ENCODE data around the gene CKMT2. TPM values are rescaled to one million over a fixed set of nuclear protein-coding genes. Genes with fewer than 3 reads are reported as not detected.
"Not testable (repeated sequence)": the region's sequence is repeated elsewhere in the genome, so short reads cannot be mapped to it uniquely, and the experiment has no call there.

CKMT2 gene
- total RNA-seq, 6 donors from 2014 or later = 2.1 to 2.7 (median 2.3) TPM; not detected in 3

DNA sequence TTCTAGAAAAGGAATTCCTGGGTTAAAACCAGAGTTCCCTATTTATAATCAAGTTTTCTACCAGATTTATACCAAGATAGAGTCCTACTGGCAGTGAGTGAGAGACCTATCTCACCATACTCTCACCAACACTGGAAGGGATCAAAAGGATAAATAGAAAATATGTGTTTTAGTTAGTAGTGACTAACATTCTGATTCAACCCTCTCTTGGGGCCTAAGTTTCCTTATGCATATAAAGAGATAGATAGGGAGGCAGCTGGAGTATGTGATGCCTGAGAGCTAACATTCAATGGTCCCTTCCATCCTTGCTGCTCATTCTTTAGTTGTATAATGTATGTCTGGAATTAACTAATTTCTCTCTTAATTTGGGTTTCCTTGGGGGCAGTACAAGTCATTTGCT is 32.0 kb downstream of the CKMT2 start:
- no peak for ATAC-seq (ENCODE audit: low FRiP score in 2 of 2)

DNA sequence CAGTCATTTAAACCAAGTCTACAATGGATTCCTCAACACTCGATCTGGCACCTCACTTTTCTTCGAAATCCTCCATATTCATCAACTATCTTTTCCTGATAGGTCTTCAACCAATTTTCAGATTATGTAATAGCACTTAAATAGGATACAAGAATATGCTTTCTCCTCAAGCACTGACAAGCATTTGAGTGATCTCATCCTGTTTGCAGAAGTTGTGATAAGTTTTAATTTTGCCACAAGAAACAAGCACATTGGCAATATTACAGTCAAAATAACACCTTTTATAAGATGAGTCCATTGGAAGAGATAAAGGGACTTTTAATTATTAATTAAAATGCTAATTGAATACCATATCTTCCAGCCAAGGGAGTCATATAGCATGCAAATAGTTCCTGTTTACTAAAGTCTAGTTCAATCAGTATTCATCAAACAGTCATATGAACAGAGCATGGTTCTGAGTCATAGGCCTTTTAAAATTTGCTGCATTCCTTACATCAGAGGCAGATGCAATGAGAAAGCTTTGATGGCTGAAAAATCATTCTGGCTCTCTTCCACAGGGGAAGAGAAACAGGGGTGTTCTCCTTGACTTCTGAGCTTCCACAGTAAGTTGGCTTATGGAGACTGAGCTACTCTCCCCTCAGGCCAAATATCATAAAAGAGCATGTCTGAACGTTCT is 35.5 kb downstream of the CKMT2 start:
- Histone ChIP-seq H3K27ac (no peak overlapping the region), H3K9me3 (no peaks in the 10 kb centered on the region), H3K27me3 (no peaks in the 10 kb centered on the region), H3K4me1 (no peaks in the 10 kb centered on the region), H3K4me3 (no peak overlapping the region), H3K36me3 (no peaks in the 10 kb centered on the region)
- DNase-seq (no peak), ATAC-seq (ENCODE audit: low FRiP score in 2 of 2) (no peak)
- TF ChIP-seq, protein P1, sequence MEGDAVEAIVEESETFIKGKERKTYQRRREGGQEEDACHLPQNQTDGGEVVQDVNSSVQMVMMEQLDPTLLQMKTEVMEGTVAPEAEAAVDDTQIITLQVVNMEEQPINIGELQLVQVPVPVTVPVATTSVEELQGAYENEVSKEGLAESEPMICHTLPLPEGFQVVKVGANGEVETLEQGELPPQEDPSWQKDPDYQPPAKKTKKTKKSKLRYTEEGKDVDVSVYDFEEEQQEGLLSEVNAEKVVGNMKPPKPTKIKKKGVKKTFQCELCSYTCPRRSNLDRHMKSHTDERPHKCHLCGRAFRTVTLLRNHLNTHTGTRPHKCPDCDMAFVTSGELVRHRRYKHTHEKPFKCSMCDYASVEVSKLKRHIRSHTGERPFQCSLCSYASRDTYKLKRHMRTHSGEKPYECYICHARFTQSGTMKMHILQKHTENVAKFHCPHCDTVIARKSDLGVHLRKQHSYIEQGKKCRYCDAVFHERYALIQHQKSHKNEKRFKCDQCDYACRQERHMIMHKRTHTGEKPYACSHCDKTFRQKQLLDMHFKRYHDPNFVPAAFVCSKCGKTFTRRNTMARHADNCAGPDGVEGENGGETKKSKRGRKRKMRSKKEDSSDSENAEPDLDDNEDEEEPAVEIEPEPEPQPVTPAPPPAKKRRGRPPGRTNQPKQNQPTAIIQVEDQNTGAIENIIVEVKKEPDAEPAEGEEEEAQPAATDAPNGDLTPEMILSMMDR (IDR thresholded peaks at IDR 0.05) = no peak
- TF ChIP-seq EP300 (IDR thresholded peaks at IDR 0.05) (no peak), POLR2A (IDR thresholded peaks at IDR 0.05) (no peak), POLR2AphosphoS5 (IDR thresholded peaks at IDR 0.05) (no peak)
- 70 to 76% methylated on average over 3 of the region's 3 CpGs for WGBS, 2 donors

More for the DNA sequence above, 32.0 kb downstream of the CKMT2 start:
- no peak overlapping the region for H3K27ac ChIP-seq
- H3K27me3 ChIP-seq = no peaks in the 10 kb centered on the region
- H3K4me1 ChIP-seq = no peaks in the 10 kb centered on the region
- H3K9me3 ChIP-seq = peaks cover 0 to 4% (median under 1%) of the 10 kb centered on the region in 4 donors
- no peak overlapping the region for H3K4me3 ChIP-seq
- TF ChIP-seq POLR2AphosphoS5 (IDR thresholded peaks at IDR 0.05) = no peak
- TF ChIP-seq EP300 (IDR thresholded peaks at IDR 0.05) = no peak
- no peak for TF ChIP-seq POLR2A (IDR thresholded peaks at IDR 0.05)
- TF ChIP-seq, protein P1 (IDR thresholded peaks at IDR 0.05) = no peak
- no peaks in the 10 kb centered on the region for H3K36me3 ChIP-seq
- no peak for DNase-seq

DNA sequence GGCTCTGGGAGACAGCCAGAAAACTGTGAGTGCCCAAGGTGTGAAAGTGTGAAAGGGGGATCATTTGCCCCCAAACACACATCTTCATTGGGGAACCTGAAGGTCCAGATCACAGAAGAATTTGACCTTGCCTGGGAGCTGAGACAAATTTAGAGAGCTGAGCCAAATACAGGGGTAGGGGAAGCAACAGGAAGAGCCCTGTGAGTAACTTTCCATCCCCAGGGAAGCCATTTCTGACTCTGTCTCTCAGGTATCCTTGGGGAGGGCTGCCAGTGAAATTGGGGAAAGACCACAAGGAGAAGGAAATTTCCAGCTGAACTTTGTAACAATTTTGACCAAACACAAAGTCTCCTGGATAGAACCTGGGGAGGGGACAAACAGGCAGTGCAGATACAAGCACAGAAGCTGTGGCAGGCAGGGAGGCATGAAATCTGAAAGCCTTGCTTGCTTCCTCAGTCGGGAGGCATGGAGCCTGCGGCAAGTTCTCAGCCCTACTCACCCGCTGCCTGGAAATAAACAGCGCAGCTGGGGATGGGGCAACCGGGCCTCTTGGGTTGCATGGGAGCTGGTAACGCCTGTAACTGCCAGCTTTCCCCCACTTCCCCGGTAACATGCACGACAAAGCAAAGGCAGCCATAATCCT is 36.8 kb downstream of the CKMT2 start:
- Histone ChIP-seq H3K36me3 (no peaks in the 10 kb centered on the region), H3K27me3 (no peaks in the 10 kb centered on the region), H3K4me1 (no peaks in the 10 kb centered on the region), H3K27ac (no peak overlapping the region), H3K9me3 (no peaks in the 10 kb centered on the region), H3K4me3 (no peak overlapping the region)
- WGBS, 2 donors = 95 to 100% methylated on average over 7 to 8 of the region's 8 CpGs
- ATAC-seq (ENCODE audit: low FRiP score in 2 of 2) (no peak), DNase-seq (peak in 1 of 2 donors; percentile 15)
- TF ChIP-seq, protein P1 (IDR thresholded peaks at IDR 0.05) = no peak
- TF ChIP-seq POLR2A (IDR thresholded peaks at IDR 0.05) = no peak
- no peak for TF ChIP-seq EP300 (IDR thresholded peaks at IDR 0.05)
- TF ChIP-seq POLR2AphosphoS5 (IDR thresholded peaks at IDR 0.05) = no peak

DNA sequence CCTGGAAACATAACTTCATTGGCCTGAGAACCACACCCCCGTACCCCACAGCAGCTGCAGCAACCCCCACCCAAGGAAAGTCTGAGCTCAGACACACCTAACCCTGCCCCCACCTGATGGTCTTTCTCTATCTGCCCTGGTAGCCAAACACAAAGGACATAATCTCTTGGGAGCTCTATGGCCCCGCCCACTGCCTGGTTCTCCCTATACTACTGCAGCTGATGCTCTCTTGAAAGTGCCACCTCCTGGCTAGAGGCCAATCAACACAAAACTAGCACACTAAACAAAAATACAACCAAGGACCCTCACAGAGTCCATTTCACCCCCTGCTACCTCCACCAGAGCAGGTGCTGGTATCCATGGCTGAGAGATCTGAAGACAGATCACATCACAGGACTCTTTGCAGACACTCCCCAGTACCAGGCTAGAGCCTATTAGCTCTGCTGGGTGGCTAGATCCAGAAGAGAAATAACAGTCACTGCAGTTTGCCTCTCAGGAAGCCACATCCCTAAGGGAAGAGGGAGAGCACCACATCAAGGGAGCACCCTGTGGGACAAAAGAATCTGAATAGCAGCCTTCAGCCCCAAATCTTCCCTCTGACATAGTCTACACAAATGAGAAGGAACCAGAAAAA is 37.4 kb downstream of the CKMT2 start:
- not testable (repeated sequence) for DNase-seq; H3K9me3 ChIP-seq; H3K4me1 ChIP-seq; H3K4me3 ChIP-seq; ATAC-seq (ENCODE audit: low FRiP score in 2 of 2); H3K27ac ChIP-seq; H3K36me3 ChIP-seq; H3K27me3 ChIP-seq
- WGBS, 2 donors = 91% methylated on average over 1 to 2 of the region's 2 CpGs

DNA sequence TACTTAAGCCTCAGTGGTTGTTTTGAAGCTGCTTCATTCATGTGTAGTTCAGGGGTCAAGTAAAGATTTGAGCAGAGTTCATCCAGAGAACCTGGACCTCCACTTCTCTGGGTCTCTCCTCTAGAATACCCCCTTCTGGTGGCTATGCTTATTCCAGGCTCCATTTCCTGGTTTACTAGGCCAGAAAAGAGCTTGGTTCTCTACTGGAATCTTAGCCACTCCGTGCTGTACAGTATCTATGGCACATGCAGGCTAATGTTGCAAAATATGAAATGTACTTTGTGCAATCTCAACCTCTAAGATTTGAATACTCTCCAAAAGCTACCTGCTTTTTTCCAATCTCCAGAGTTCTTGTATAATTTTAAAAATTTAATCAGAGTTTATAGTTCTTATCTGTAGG is 50.9 kb downstream of the CKMT2 start:
- Histone ChIP-seq H3K4me3 (no peak overlapping the region), H3K36me3 (no peaks in the 10 kb centered on the region), H3K9me3 (no peaks in the 10 kb centered on the region), H3K27me3 (no peaks in the 10 kb centered on the region), H3K27ac (no peak overlapping the region), H3K4me1 (no peaks in the 10 kb centered on the region)
- ATAC-seq (ENCODE audit: low FRiP score in 2 of 2) (no peak), DNase-seq (no peak)
- no peak for TF ChIP-seq EP300 (IDR thresholded peaks at IDR 0.05)
- TF ChIP-seq POLR2AphosphoS5 (IDR thresholded peaks at IDR 0.05) = no peak
- TF ChIP-seq POLR2A (IDR thresholded peaks at IDR 0.05) = no peak
- TF ChIP-seq, protein P1 (IDR thresholded peaks at IDR 0.05) = no peak
- WGBS, 2 donors = 79 to 82% methylated on average over 1 of the region's 1 CpG
